NCI-H1417 treated with DMSO at 0.1 percent for 48 hours (cell line): Measurements from ENCODE around the gene DMD.
"Not testable (repeated sequence)": the region's sequence is repeated elsewhere in the genome, so short reads cannot be mapped to it uniquely, and the experiment has no call there.

ENCODE experiments used
- DNase-seq: peaks from one replicate; lab custom pipeline; 2025; lab: John Stamatoyannopoulos, UW

The DMD gene

GRCh38 chrX:31593353-31593752 lies 1618.0 kb downstream of the DMD start:
- no peak for DNase-seq

- no peak for DNase-seq
Measured at GRCh38 chrX:31591355-31591754, 1620.0 kb downstream of the DMD start.

- no peak for DNase-seq
Measured at GRCh38 chrX:31590581-31591114, 1620.7 kb downstream of the DMD start.

- DNase-seq: no peak
Measured at GRCh38 chrX:31589503-31589902, 1621.8 kb downstream of the DMD start.

- DNase-seq: no peak
Measured at GRCh38 chrX:31588355-31588754, 1623.0 kb downstream of the DMD start.

GRCh38 chrX:31583892-31584291 lies 1627.5 kb downstream of the DMD start:
- not testable (repeated sequence) for DNase-seq

- DNase-seq: no peak
Measured at GRCh38 chrX:31580726-31581125, 1630.6 kb downstream of the DMD start.

GRCh38 chrX:31580227-31580626 lies 1631.1 kb downstream of the DMD start:
- DNase-seq: no peak

- DNase-seq: no peak
Measured at GRCh38 chrX:31572360-31572759, 1639.0 kb downstream of the DMD start.

GRCh38 chrX:31570658-31571057 lies 1640.7 kb downstream of the DMD start:
- no peak for DNase-seq

- DNase-seq: no peak
Measured at GRCh38 chrX:31563792-31564191, 1647.6 kb downstream of the DMD start.

GRCh38 chrX:31555506-31555905 lies 1655.8 kb downstream of the DMD start:
- no peak for DNase-seq

GRCh38 chrX:31551913-31552312 lies 1659.4 kb downstream of the DMD start:
- no peak for DNase-seq

GRCh38 chrX:31550158-31550557 lies 1661.2 kb downstream of the DMD start:
- no peak for DNase-seq

GRCh38 chrX:31547816-31548215 lies 1663.5 kb downstream of the DMD start:
- no peak for DNase-seq

GRCh38 chrX:31547416-31547815 lies 1663.9 kb downstream of the DMD start:
- DNase-seq: no peak

GRCh38 chrX:31546126-31546525 lies 1665.2 kb downstream of the DMD start:
- DNase-seq: no peak

GRCh38 chrX:31545726-31546125 lies 1665.6 kb downstream of the DMD start:
- no peak for DNase-seq

GRCh38 chrX:31545191-31545590 lies 1666.2 kb downstream of the DMD start:
- DNase-seq: no peak

- no peak for DNase-seq
Measured at GRCh38 chrX:31543634-31544033, 1667.7 kb downstream of the DMD start.

- DNase-seq: no peak
Measured at GRCh38 chrX:31542566-31542965, 1668.8 kb downstream of the DMD start.

- no peak for DNase-seq
Measured at GRCh38 chrX:31540313-31540712, 1671.0 kb downstream of the DMD start.

GRCh38 chrX:31527455-31528126 lies 1683.8 kb downstream of the DMD start:
- DNase-seq: no peak

- no peak for DNase-seq
Measured at GRCh38 chrX:31523884-31524536, 1687.3 kb downstream of the DMD start.
